SK-N-MC (cell line): ENCODE data around the gene SESTD1.

Source experiments
- EZH2 ChIP-seq: fragments of 200-600 bp; sonication (generic); IDR thresholded peaks from one replicate; pipeline ENCODE4 v1.6.1; 2017; ENCODE audit warnings: antibody characterized with exemption
- POLR2AphosphoS5 ChIP-seq: IDR thresholded peaks from 2 replicates; pipeline ENCODE4 v1.6.1; 2012; ENCODE audit warnings: mild to moderate bottlenecking, low read depth, low read length, borderline replicate concordance

DNA sequence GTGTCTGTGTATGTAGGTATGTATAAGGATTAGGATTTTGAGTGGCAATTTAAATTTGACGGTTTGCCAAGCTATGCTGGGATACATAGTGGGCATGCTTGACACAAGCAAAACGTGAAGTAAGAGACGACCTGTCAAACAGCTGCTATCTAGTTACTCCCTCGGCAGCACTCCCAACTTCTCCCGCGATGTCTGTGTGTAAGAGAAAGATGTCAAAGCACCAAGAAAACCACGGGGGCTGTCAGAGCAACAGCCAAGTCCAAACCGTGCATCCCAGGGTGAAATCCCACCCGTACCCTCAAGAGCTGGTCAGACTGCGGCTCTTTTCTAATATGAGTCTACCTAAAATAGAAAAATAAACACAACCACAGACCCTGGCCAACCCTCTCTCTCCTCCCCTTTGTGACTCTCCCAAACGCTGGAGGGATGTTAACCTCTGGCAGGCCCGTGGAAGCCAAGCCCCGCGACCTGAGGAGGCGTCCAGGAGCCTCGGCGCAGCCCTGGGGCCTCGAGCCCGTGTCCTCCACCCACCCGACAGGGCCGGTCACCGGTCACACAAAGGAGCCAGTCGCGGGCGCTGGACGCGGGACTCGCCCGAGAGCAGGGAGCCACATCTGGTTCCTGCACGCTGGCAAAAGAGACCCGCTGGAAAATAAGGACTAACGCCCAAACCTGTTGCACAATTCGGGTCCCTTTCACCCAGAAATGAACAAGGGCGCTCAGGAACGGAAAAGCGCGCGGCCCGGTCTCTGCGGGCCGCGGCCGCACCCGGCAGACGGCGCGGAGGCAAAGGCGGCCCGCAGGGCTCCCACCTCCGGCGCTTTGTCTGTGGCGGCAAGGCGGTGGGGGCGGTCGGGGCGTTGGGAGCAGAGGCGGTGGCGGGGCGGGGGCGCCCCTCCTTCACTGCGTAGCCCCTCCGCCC, 925 bp downstream of the SESTD1 start:
- TF ChIP-seq EZH2: no peak
- no peak for TF ChIP-seq POLR2AphosphoS5
